ENCODE data around the gene MRM2. TPM values are rescaled to one million over a fixed set of nuclear protein-coding genes. Genes with fewer than 3 reads are reported as not detected.

Gene MRM2
- total and polyA plus RNA-seq, 2 experiments from 2014 or later: 14.8 to 31.3 TPM

DNA sequence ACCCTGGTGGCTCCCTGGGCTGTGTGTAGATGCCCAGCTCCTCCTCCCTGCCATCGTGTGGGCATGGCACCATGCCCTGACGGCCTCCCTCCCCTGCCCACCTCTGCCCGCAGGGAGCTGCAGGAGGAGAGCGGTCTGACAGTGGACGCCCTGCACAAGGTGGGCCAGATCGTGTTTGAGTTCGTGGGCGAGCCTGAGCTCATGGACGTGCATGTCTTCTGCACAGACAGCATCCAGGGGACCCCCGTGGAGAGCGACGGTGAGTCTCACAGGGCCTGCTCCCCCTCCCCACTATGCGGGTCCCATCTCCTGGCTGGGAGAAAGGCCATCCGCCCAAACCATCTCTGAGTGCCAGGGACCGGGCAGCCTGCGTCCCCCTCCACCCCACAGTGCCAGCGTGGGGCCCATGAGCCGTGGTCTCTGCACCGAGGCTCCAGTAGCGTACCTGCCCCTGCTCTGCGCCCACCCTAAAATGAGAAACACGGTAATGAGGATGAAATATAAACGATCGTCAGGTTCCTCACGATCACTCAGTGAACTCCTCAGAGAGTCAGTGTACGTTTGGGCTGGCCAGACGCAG, 7.8 kb upstream of the MRM2 start:
- Histone ChIP-seq H3K4me2 (no peak overlapping the region), H3K79me2 (no peaks in the 10 kb centered on the region), H3K27ac (no peak overlapping the region), H3K27me3 (no peaks in the 10 kb centered on the region), H3K4me3 (no peak overlapping the region), H4K20me1 (ENCODE audit: insufficient read depth, poor library complexity, severe bottlenecking) (no peaks in the 10 kb centered on the region), H3K9me3 (ENCODE audit: low read depth) (no peaks in the 10 kb centered on the region), H3K4me1 (ENCODE audit: insufficient read depth) (no peaks in the 10 kb centered on the region), H3K9me2 (replicated peaks; ENCODE audit: insufficient read depth) (no peaks in the 10 kb centered on the region), H3K36me3 (replicated peaks; ENCODE audit: insufficient read depth, low read depth) (no peaks in the 10 kb centered on the region), H2AFZ (no peak overlapping the region)
- WGBS (ENCODE audit: low lambda C conversion rate, missing lambda C conversion rate): 93% methylated on average over 27 of the region's 27 CpGs
- DNase-seq (ENCODE audit: low spot score): no peak
- TF ChIP-seq, protein P1, sequence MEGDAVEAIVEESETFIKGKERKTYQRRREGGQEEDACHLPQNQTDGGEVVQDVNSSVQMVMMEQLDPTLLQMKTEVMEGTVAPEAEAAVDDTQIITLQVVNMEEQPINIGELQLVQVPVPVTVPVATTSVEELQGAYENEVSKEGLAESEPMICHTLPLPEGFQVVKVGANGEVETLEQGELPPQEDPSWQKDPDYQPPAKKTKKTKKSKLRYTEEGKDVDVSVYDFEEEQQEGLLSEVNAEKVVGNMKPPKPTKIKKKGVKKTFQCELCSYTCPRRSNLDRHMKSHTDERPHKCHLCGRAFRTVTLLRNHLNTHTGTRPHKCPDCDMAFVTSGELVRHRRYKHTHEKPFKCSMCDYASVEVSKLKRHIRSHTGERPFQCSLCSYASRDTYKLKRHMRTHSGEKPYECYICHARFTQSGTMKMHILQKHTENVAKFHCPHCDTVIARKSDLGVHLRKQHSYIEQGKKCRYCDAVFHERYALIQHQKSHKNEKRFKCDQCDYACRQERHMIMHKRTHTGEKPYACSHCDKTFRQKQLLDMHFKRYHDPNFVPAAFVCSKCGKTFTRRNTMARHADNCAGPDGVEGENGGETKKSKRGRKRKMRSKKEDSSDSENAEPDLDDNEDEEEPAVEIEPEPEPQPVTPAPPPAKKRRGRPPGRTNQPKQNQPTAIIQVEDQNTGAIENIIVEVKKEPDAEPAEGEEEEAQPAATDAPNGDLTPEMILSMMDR (IDR thresholded peaks at IDR 0.05; ENCODE audit: poor library complexity): no peak
- TF ChIP-seq EZH2phosphoT487 (IDR thresholded peaks at IDR 0.05; ENCODE audit: low read depth, severe bottlenecking, unreplicated experiment) (no peak), EZH2 (IDR thresholded peaks at IDR 0.05; ENCODE audit: borderline replicate concordance) (no peak)

DNA sequence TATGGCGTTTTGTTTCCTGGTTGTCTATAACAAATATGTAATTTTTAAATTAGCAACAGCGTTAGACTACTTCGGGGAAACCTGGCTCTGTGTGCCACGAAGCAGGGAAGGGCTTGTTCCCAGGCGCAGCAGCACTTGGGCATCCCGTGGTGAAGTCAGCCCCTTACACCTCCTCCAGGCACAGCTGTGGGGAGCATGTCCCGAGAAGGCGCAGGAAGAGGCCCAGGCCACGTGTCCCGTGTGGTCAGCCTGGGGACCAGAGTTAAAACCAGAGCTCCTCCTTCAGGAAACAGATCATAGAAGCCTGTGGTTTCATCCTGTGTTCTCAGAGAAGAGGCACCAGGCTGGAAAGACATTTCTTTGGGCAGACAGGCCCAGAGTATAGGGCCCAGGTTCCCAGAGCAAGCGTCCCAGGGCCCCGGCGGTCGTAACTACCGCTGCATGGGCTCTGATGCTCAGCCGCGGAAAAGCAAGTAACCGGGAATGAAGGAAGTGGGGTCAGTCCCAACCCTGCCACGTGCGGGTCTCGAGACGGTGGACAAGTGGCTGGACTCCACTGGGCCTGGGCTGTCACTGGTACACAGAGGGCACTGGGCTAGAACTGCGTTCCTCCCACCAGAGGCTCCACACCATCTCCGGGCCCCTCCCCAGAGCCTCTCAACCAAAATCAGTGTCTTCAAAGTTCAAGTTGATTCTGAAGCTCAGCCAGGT, 7.1 kb upstream of the MRM2 start:
- TF ChIP-seq, protein P1 (IDR thresholded peaks at IDR 0.05; ENCODE audit: poor library complexity): no peak
- no peak for TF ChIP-seq EZH2phosphoT487 (IDR thresholded peaks at IDR 0.05; ENCODE audit: low read depth, severe bottlenecking, unreplicated experiment)
- TF ChIP-seq EZH2 (IDR thresholded peaks at IDR 0.05; ENCODE audit: borderline replicate concordance): no peak
- no peak overlapping the region for H3K4me2 ChIP-seq

DNA sequence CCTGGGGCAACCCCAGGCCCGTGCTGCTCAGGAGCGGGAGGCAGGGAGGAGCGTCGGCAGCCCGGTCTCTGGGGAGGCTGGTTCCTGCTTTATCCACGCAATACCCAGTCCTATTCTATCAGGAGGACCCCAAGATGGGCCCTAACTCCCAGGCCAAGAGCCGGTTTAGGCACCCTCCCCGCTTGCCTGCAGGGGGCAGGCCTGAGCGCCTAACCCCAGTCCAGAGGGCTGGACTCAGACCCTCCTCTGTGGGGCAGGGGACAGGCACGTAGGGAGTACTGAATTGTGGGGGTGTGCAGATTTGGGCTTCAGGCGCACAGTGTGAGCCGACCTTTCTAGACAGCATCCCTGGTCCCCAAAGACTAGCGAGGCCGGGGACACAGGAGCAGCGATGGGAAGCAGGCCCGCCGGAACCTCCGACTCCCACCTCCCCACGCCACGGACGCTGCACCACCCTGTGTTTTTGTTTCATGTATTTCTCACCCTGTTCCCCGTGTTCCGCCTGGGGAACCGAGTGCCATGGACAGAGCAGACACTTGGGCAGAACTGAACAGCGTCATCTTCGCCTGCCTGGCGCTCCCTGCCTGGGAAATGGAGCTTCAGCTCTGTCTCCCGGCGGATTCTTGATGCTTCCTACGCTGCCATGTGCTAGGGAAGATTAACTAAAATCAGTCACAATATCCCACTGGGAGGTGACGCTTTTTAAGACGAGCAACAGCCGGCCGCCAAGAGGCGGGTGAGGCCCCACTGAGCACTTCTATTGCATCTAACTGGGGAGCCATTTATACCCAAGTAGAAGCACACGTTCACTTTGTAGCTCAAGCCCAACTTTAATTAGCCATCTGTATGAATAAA, 5.4 kb upstream of the MRM2 start:
- peak; percentile 42 for DNase-seq (ENCODE audit: low spot score)
- H3K4me2 ChIP-seq: no peak overlapping the region
- TF ChIP-seq EZH2 (IDR thresholded peaks at IDR 0.05; ENCODE audit: borderline replicate concordance) (no peak), EZH2phosphoT487 (IDR thresholded peaks at IDR 0.05; ENCODE audit: low read depth, severe bottlenecking, unreplicated experiment) (no peak)
- TF ChIP-seq, protein P1 (IDR thresholded peaks at IDR 0.05; ENCODE audit: poor library complexity): peak; percentile 51
- 72% methylated on average over 36 of the region's 36 CpGs for WGBS (ENCODE audit: low lambda C conversion rate, missing lambda C conversion rate)
- no peaks in the 10 kb centered on the region for H3K9me3 ChIP-seq (ENCODE audit: low read depth)
- H3K4me3 ChIP-seq: no peak overlapping the region
- H3K36me3 ChIP-seq (replicated peaks; ENCODE audit: insufficient read depth, low read depth): no peaks in the 10 kb centered on the region
- no peaks in the 10 kb centered on the region for H3K9me2 ChIP-seq (replicated peaks; ENCODE audit: insufficient read depth)
- H3K79me2 ChIP-seq: no peaks in the 10 kb centered on the region
- no peak overlapping the region for H3K27ac ChIP-seq
- no peak overlapping the region for H2AFZ ChIP-seq
- peaks cover 8% of the 10 kb centered on the region for H3K4me1 ChIP-seq (ENCODE audit: insufficient read depth)
- no peaks in the 10 kb centered on the region for H3K27me3 ChIP-seq
- H4K20me1 ChIP-seq (ENCODE audit: insufficient read depth, poor library complexity, severe bottlenecking): no peaks in the 10 kb centered on the region

More for the DNA sequence above, 7.1 kb upstream of the MRM2 start:
- no peaks in the 10 kb centered on the region for H4K20me1 ChIP-seq (ENCODE audit: insufficient read depth, poor library complexity, severe bottlenecking)
- H3K9me3 ChIP-seq (ENCODE audit: low read depth): no peaks in the 10 kb centered on the region
- no peak overlapping the region for H3K4me3 ChIP-seq
- no peaks in the 10 kb centered on the region for H3K27me3 ChIP-seq
- no peak overlapping the region for H2AFZ ChIP-seq
- no peaks in the 10 kb centered on the region for H3K36me3 ChIP-seq (replicated peaks; ENCODE audit: insufficient read depth, low read depth)
- H3K9me2 ChIP-seq (replicated peaks; ENCODE audit: insufficient read depth): no peaks in the 10 kb centered on the region
- WGBS (ENCODE audit: low lambda C conversion rate, missing lambda C conversion rate): 84% methylated on average over 24 of the region's 24 CpGs
- peak; percentile 41 for DNase-seq (ENCODE audit: low spot score)
- H3K79me2 ChIP-seq: no peaks in the 10 kb centered on the region
- H3K27ac ChIP-seq: peak overlapping the region; percentile 70
- H3K4me1 ChIP-seq (ENCODE audit: insufficient read depth): no peaks in the 10 kb centered on the region

Data from hepatocyte (in vitro differentiated cells).